ENCODE results near the gene IHH. TPM values are rescaled to one million over a fixed set of nuclear protein-coding genes. Genes with fewer than 3 reads are reported as not detected.
A peak's percentile ranks its signal among the peaks of the same experiment; 100 is the strongest.

The IHH gene
- not detected for total RNA-seq
- long read RNA-seq: 0 reads

- no peak for DNase-seq (ENCODE audit: low spot score)
- intact Hi-C loops (cut with DNase I): no loop called here
Measured at GRCh38 chr2:219060821-219061791, at the start of gene IHH. Gene IHH, minus strand, starts transcription at chr2:219060921. Its CDS starts 454 bp downstream, at chr2:219060467.

DNA sequence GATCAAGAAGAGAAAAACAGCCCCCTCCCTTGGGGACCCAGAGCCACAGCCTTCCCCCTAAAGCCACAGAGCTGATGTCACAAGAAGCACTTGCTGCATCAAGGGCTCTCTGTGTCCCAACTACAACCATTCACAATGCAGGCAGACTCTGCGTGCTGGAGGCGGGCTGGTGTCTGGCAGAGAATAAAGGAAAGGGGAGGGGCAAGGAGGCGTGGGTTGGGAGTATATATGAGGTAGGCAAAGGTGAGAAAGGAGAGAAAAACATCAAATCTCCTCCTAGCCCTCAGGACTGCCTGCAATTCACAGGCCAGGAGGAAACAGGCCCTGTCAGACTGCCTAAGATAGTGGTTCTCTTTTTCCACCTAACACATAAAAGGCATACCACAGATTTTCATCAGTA lies 48.8 kb upstream of the IHH start:
- intact Hi-C loops (cut with DNase I): no loop called here
- no peak for DNase-seq (ENCODE audit: low spot score)

DNA sequence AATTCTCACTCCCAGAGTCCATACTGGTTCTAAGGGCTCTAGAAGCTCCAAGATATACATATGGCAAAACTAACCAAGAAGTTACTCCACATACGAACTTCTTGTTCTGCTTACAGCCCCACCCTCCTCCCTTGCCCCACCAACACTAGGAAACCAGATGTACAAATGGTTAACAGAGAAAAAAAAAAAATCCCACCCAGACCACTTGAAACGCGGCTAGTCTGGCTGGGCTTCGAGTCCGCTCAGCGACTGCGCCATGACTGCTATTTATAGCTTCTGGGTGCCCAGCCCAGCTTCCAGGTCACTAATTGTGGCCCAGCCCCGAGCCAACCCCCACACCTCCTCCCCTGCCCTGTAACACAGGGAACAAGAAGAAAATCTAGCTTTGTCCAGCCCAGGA lies 47.0 kb upstream of the IHH start:
- intact Hi-C loops (cut with DNase I): no loop called here
- peak; percentile 78 for DNase-seq (ENCODE audit: low spot score)

GRCh38 chr2:219106251-219106650 lies 45.5 kb upstream of the IHH start:
- intact Hi-C loops (cut with DNase I): no loop called here
- no peak for DNase-seq (ENCODE audit: low spot score)

- intact Hi-C loops (cut with DNase I): no loop called here
- no peak for DNase-seq (ENCODE audit: low spot score)
Measured at GRCh38 chr2:219104107-219105035, 43.6 kb upstream of the IHH start.

DNA sequence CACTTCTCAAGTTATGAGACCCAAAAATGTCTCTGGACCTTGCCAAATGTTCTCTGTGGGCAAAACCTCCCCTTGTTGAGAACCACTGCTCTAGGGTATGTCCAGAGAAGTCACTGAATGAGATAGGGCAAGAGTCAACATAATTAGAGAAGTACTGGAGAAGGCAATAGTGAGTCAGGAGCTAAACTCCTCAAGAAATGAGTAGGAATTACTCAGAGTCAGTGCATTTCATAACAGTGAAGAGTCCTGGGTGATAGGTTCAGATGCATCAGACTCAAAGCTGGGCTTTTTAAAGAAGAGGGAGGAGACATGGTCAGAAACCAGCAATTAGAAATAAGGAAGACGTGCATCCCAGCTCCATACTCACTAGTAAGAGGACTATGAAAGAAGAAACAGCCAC lies 38.6 kb upstream of the IHH start:
- intact Hi-C loops (cut with DNase I): no loop called here
- DNase-seq (ENCODE audit: low spot score): no peak

DNA sequence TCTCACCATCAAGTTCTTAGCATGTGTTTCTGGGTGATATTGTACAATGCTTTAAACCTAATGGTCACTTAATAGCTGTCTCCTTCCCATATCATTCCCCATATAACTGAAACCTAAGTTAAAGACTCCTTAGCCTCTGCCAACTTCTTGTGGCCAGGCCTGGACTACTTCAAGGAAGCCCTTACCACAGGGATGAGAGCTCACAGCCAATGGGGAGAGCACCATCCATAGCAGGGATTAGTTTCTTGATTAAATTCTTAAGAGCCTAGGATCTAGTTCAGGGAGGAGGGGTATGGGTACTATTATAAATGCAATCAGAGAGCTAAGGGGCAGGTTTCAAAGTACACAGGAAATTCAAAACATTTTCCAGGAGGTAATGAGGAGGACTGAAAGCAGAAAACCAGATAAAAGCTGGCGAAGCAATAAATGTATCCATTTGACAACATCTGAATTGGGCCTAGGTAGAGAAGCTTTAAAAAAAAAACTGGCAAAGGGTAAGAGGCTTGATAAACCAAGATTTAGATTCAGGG lies 34.8 kb upstream of the IHH start:
- DNase-seq (ENCODE audit: low spot score): no peak
- intact Hi-C loops (cut with DNase I): no loop called here

- intact Hi-C loops (cut with DNase I): no loop called here
- DNase-seq (ENCODE audit: low spot score): no peak
Measured at GRCh38 chr2:219094171-219094570, 33.5 kb upstream of the IHH start.

- intact Hi-C loops (cut with DNase I): no loop called here
- DNase-seq (ENCODE audit: low spot score): no peak
Measured at GRCh38 chr2:219090436-219091299, 29.9 kb upstream of the IHH start.

- no peak for DNase-seq (ENCODE audit: low spot score)
- intact Hi-C loops (cut with DNase I): no loop called here
Measured at GRCh38 chr2:219089330-219089729, 28.6 kb upstream of the IHH start.

GRCh38 chr2:219087848-219088247 lies 27.1 kb upstream of the IHH start:
- intact Hi-C loops (cut with DNase I): no loop called here
- no peak for DNase-seq (ENCODE audit: low spot score)

- DNase-seq (ENCODE audit: low spot score): no peak
- intact Hi-C loops (cut with DNase I): no loop called here
Measured at GRCh38 chr2:219087361-219087760, 26.6 kb upstream of the IHH start.

DNA sequence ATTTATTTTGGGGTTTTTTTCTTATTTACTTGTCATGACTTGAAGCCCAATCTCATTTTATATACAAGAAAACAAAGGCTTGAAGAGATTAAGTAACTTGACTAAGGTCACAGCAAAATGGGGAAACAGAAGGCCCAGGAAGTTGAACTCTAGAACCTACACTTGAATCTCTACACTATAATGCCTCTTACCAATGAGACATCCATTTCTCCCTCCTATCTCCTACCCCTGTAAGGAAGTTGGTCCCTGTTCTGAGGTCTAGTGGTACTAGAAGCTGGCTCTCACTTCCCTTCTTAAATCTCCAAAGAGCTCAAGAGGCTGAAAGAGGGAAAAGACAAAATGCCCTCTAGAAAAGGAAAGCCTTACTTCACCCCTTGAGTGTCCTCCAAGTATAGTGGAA lies 25.5 kb upstream of the IHH start:
- no peak for DNase-seq (ENCODE audit: low spot score)
- intact Hi-C loops (cut with DNase I): no loop called here

DNA sequence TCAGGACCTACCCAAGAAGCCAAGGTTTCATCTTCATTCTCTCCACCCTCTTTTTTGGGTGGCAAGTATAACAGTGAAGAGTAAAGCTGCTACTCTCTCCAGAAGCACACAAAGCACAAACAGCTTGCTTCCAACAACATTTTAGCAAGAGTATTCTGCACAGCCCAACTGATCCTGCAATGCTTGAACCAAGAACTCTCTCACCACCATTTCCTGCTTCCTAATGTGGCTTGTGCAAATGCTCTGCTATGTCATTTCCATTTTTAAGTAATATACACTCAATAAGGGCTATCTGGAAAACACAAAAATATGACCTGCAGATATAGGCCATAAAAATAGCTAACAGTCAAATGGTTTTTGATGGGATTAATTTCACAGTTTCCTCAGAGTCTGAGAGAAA lies 24.1 kb upstream of the IHH start:
- intact Hi-C loops (cut with DNase I): no loop called here
- DNase-seq (ENCODE audit: low spot score): no peak

GRCh38 chr2:219082332-219082958 lies 21.7 kb upstream of the IHH start:
- no peak for DNase-seq (ENCODE audit: low spot score)

GRCh38 chr2:219081701-219082331 lies 21.1 kb upstream of the IHH start:
- intact Hi-C loops (cut with DNase I): no loop called here
- DNase-seq (ENCODE audit: low spot score): no peak

More at GRCh38 chr2:219082332-219082958, 21.7 kb upstream of the IHH start:
- intact Hi-C loops (cut with DNase I): no loop called here

- no peak for DNase-seq (ENCODE audit: low spot score)
- intact Hi-C loops (cut with DNase I): no loop called here
Measured at GRCh38 chr2:219081096-219081495, 20.4 kb upstream of the IHH start.

- intact Hi-C loops (cut with DNase I): no loop called here
- DNase-seq (ENCODE audit: low spot score): no peak
Measured at GRCh38 chr2:219079417-219079816, 18.7 kb upstream of the IHH start.

Data from cardiac septum (tissue), 1 donor.